HepG2 (cell line): ENCODE data around the gene BCO2. TPM values are rescaled to one million over a fixed set of nuclear protein-coding genes. Genes with fewer than 3 reads are reported as not detected.

Source experiments
- ATAC-seq: fragments of 200-7000 bp; cut with Tn5 transposase; 3 replicates; pipeline ENCODE4 v1.9.1; 2020; ENCODE audit warnings: mild to moderate bottlenecking, moderate library complexity
- BruUV-seq: library from RNA; stranded (reverse); fragments of 400-500 nt; replicated peaks from 2 replicates; lab custom pipeline; 2021; lab: Mats Ljungman, UMichigan
- CTCF ChIA-PET: fragments of 300-600 bp; formaldehyde crosslinking; extraction: SDS; loops from one replicate; lab custom pipeline; 2021; ENCODE audit warnings: low total read pairs, inconsistent platforms, low intra/inter-chr PET ratio; lab: Yijun Ruan, JAX
- POLR2A ChIA-PET: fragments of 350-600 bp; sonication (Branson Sonifier 250); formaldehyde crosslinking; loops from one replicate; lab custom pipeline; 2020; ENCODE audit warnings: antibody characterized with exemption, inconsistent platforms; lab: Yijun Ruan, JAX
- DNase-seq: peaks from one replicate; pipeline ENCODE4 v3.0.0-alpha.2; 2015; ENCODE audit warnings: low spot score
- FAIRE-seq: peaks from 3 replicates; lab custom pipeline; 2011; peaks lifted over from hg19 to GRCh38; lab: Jason Lieb, UNC
- H2AFZ ChIP-seq: one replicate; pipeline ENCODE4 v1.6.1; 2011; ENCODE audit warnings: low read length, inconsistent platforms
- H3K27ac ChIP-seq: fragments of 300-600 bp; 3 replicates; pipeline ENCODE4 v1.8.0; 2011; ENCODE audit warnings: mixed run types, mild to moderate bottlenecking, mixed read lengths, low read length, inconsistent platforms; ENCODE audit not compliant: insufficient read depth; ENCODE audit errors: extremely low read length
- H3K27me3 ChIP-seq, 2 experiments: fragments of 200-600 bp in 1 of 2; 2 replicates in 1 of 2; 3 replicates in 1 of 2; pipeline versions ENCODE4 v1.6.0 to v1.8.0; 2011; ENCODE audit warnings: low read length in 2 of 2, mild to moderate bottlenecking in 2 of 2, moderate library complexity in 2 of 2, inconsistent platforms in 1 of 2; ENCODE audit not compliant: insufficient read depth in 2 of 2, control insufficient read depth in 1 of 2
- H3K36me3 ChIP-seq, 2 experiments: fragments of 200-600 bp in 1 of 2; replicated peaks in 1 of 2; 2 replicates in 1 of 2; 3 replicates in 1 of 2; pipeline versions ENCODE4 v1.5.1 to v1.8.0; 2011; ENCODE audit warnings: low read length in 2 of 2, inconsistent platforms in 1 of 2; ENCODE audit not compliant: insufficient read depth in 2 of 2, control insufficient read depth in 1 of 2
- H3K4me1 ChIP-seq: 2 replicates; pipeline ENCODE4 v1.5.1; 2012; ENCODE audit warnings: low read length, inconsistent platforms; ENCODE audit not compliant: insufficient read depth
- H3K4me2 ChIP-seq: 2 replicates; pipeline ENCODE4 v1.6.0; 2011; ENCODE audit warnings: low read depth, low read length, inconsistent platforms
- H3K4me3 ChIP-seq, 3 experiments: fragments of 200-600 bp in 1 of 3; sonication (generic), shearing (Covaris generic) in 1 of 3; replicated peaks in 1 of 3; 2 replicates each; pipeline ENCODE4 v1.5.1; 2011 to 2016; ENCODE audit warnings: low read length in 3 of 3, inconsistent platforms in 2 of 3, low read depth in 2 of 3, mild to moderate bottlenecking in 2 of 3, control low read depth in 1 of 3, mixed read lengths in 1 of 3; ENCODE audit not compliant: insufficient read depth in 1 of 3
- H3K79me2 ChIP-seq: one replicate; pipeline ENCODE4 v1.6.1; 2011; ENCODE audit warnings: low read length, inconsistent platforms; ENCODE audit not compliant: insufficient read depth
- H3K9ac ChIP-seq: 2 replicates; pipeline ENCODE4 v1.6.0; 2011; ENCODE audit warnings: mild to moderate bottlenecking, low read depth, low read length, inconsistent platforms; ENCODE audit not compliant: insufficient read depth
- H3K9me3 ChIP-seq: 2 replicates; pipeline ENCODE4 v1.5.1; 2012; ENCODE audit warnings: mild to moderate bottlenecking, low read length
- H4K20me1 ChIP-seq: 2 replicates; pipeline ENCODE4 v1.6.0; 2011; ENCODE audit warnings: inconsistent platforms, mild to moderate bottlenecking, low read length, moderate library complexity; ENCODE audit not compliant: insufficient read depth
- NCOA5 ChIP-seq: sonication (generic); formaldehyde crosslinking; IDR thresholded peaks from 2 replicates; pipeline ENCODE4 v1.4.0; 2020; ENCODE audit warnings: missing genetic modification reagents
- SNAPC2 ChIP-seq: sonication (generic); formaldehyde crosslinking; IDR thresholded peaks from 2 replicates; pipeline ENCODE4 v1.8.1; 2022; ENCODE audit warnings: mild to moderate bottlenecking, missing genetic modification reagents
- STAT5B ChIP-seq: sonication (generic); formaldehyde crosslinking; IDR thresholded peaks from 2 replicates; pipeline ENCODE4 v1.4.0; 2020; ENCODE audit warnings: missing genetic modification reagents
- TSC22D2 ChIP-seq: sonication (generic); formaldehyde crosslinking; IDR thresholded peaks from 2 replicates; pipeline ENCODE4 v1.5.1; 2020; ENCODE audit warnings: missing genetic modification reagents, mild to moderate bottlenecking, borderline replicate concordance
- ZFX ChIP-seq: sonication (generic); formaldehyde crosslinking; IDR thresholded peaks from 2 replicates; pipeline ENCODE4 v1.4.0; 2020; ENCODE audit warnings: mild to moderate bottlenecking, low read depth, missing genetic modification reagents, moderate library complexity
- ZNF143 ChIP-seq: sonication (generic); formaldehyde crosslinking; IDR thresholded peaks from 2 replicates; pipeline ENCODE4 v1.4.0; 2020; ENCODE audit warnings: missing genetic modification reagents
- ZNF3 ChIP-seq: IDR thresholded peaks from 2 replicates; pipeline ENCODE4 v1.7.0; 2017; ENCODE audit warnings: inconsistent platforms
- ZNF772 ChIP-seq: sonication (generic); formaldehyde crosslinking; IDR thresholded peaks from 2 replicates; pipeline ENCODE4 v1.5.0; 2020; ENCODE audit warnings: mild to moderate bottlenecking, missing genetic modification reagents
- ZNF879 ChIP-seq: sonication (generic); formaldehyde crosslinking; IDR thresholded peaks from 2 replicates; pipeline ENCODE4 v1.8.1; 2023; ENCODE audit warnings: missing genetic modification reagents
- ZNF891 ChIP-seq: sonication (generic); formaldehyde crosslinking; IDR thresholded peaks from 2 replicates; pipeline ENCODE4 v1.5.0; 2020; ENCODE audit warnings: mild to moderate bottlenecking, missing genetic modification reagents
- WGBS: methylation state at CpG from one replicate; pipeline ENCODE4 v1.1.6; 2017; ENCODE audit warnings: low lambda C conversion rate; 5-methylcytosine and 5-hydroxymethylcytosine counted together
- in situ Hi-C: cut with HindIII; loops from 2 replicates; pipeline ENCODE4 v1.10.0; 2017; ENCODE audit warnings: low pct_unique_long_range_greater_than_20kb; ENCODE audit not compliant: extremely low pct_ligation_motif_present
- intact Hi-C: fragments of 100-400 bp; cut with micrococcal nuclease; formaldehyde crosslinking; loops from one replicate; pipeline ENCODE4 v1.10.0; 2022; ENCODE audit not compliant: unreplicated experiment
- polyA plus RNA-seq, 8 experiments: library from polyadenylated mRNA; depleted of rRNA in 3 of 8; stranded (reverse) in 7 of 8; unstranded in 1 of 8; fragments of >200 nt; fragmentation: Illumina TruSeq in 4 of 8; extraction: Trizol in 4 of 8; gene quantifications; 2 replicates each; pipeline versions ENCODE4 v1.2.1 to v1.2.3, GENCODE V29; 2011 to 2016; ENCODE audit warnings: low read depth in 4 of 8, missing spikeins in 1 of 8, mixed read lengths in 1 of 8; ENCODE audit not compliant: insufficient read depth in 1 of 8
- total RNA-seq, 5 experiments: library from RNA; depleted of rRNA; stranded (reverse); fragments of >200 nt; fragmentation: Illumina TruSeq; extraction: Trizol; gene quantifications; 2 replicates each; pipeline ENCODE4 v1.2.3, GENCODE V29; 2016; ENCODE audit warnings: low read depth in 1 of 5
- TF ChIP-seq, protein P1 (sequence below): IDR thresholded peaks from 2 replicates; pipeline ENCODE4 v1.6.1; 2016; ENCODE audit warnings: mild to moderate bottlenecking
- TF ChIP-seq, protein P2 (sequence below): sonication (generic); formaldehyde crosslinking; IDR thresholded peaks from 2 replicates; pipeline ENCODE4 v1.5.1; 2020; ENCODE audit warnings: mild to moderate bottlenecking, missing genetic modification reagents, moderate library complexity
- TF ChIP-seq, protein P3 (sequence below): sonication (generic); formaldehyde crosslinking; IDR thresholded peaks from 2 replicates; pipeline ENCODE4 v1.5.0; 2020; ENCODE audit warnings: mild to moderate bottlenecking, missing genetic modification reagents, moderate library complexity
- TF ChIP-seq, protein P4 (sequence below): sonication (generic); formaldehyde crosslinking; IDR thresholded peaks from 2 replicates; pipeline ENCODE4 v1.4.0; 2020; ENCODE audit warnings: mild to moderate bottlenecking, missing genetic modification reagents

Gene BCO2
- total and polyA plus RNA-seq, 2 of the 13 experiments (the other 11 are each of a cell fraction or from before 2014, with no cell fraction given), result 0.38 to 0.58 TPM

DNA sequence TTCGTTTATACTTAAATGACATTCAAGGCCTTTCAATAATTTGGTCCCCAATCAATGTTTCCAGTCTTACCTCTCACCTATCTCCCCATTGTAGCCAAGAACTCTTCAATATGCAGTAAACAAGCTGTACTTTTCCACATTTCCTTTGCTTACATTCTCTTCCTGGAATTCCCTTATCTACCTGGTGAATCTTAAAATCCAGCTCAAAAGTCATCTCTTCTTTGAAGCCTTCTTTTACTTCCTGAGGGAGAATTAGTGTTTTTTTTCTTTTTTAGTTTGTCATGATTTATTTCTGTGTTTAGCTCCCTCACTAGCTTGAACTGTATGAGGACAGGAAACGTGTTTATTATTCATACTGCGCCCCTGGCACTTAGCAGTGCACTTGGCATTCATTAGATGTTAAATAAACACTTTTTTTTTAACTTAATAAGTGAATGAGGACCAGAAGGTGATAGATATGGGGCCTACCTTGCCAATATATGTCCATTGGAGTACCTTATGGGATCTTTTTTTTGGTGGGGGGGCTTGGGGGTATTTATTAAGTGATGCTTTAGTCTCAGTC is 46.0 kb downstream of the BCO2 start (continued):
- TF ChIP-seq, protein P1, sequence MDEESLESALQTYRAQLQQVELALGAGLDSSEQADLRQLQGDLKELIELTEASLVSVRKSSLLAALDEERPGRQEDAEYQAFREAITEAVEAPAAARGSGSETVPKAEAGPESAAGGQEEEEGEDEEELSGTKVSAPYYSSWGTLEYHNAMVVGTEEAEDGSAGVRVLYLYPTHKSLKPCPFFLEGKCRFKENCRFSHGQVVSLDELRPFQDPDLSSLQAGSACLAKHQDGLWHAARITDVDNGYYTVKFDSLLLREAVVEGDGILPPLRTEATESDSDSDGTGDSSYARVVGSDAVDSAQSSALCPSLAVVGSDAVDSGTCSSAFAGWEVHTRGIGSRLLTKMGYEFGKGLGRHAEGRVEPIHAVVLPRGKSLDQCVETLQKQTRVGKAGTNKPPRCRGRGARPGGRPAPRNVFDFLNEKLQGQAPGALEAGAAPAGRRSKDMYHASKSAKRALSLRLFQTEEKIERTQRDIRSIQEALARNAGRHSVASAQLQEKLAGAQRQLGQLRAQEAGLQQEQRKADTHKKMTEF (CRISPR knock-in tag), result 0 out of 2 replicates have a peak, but pooled peaks have one; percentile 28

DNA sequence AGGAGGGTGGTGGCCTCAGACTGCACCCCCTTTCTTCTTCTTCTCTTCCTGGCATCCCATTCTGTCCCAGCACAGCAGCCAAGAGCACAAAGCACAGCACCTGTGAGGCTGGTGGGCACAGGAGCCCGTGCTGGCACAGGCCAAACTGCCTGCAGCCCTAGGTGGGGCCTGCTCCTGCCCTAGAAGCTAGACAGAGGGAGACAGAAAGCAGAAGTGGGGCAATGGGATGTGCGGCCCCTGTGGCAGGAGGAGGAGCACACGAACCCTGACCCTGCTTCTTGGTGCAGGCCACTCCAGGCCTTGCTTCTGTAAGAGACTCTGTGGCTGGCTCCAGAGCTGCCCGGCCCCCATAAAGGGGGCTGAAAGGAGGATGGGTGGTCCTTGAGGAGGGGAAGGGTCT is 47.0 kb downstream of the BCO2 start:
- Histone ChIP-seq H3K4me1 (peaks cover 50% of the 10 kb centered on the region), H4K20me1 (no peaks in the 10 kb centered on the region), H3K27ac (no peak overlapping the region), H3K27me3 (no peaks in the 10 kb centered on the region; a peak in 1 of 5 replicates), H3K9me3 (no peaks in the 10 kb centered on the region), H2AFZ (no peak overlapping the region), H3K4me2 (peak overlapping the region; percentile 55), H3K36me3 (no peaks in the 10 kb centered on the region), H3K9ac (peak overlapping the region; percentile 10; the same call in 1 of the 2 replicates), H3K79me2 (peaks cover 8% of the 10 kb centered on the region), H3K4me3 (peak overlapping the region in 1 of 3 experiments; percentile 24; a peak in 1 of 6 replicates)
- 9% methylated on average over 4 of the region's 4 CpGs for WGBS
- ChIA-PET POLR2A (no interaction called here), CTCF (interaction anchor here (6.4 kb wide), 1 partner anchor 58 kb away, joined by 128 read pairs; no protein-coding TSS in a partner anchor)
- DNase-seq (no peak), FAIRE-seq (no peak), ATAC-seq (no peak)
- in situ Hi-C loops (loop anchor here (5.0 to 10.0 kb wide), 2 partner anchors 60 to 232 kb away; no protein-coding TSS in a partner anchor), intact Hi-C loops (loop anchor here (10.0 kb wide), 1 partner anchor 572 kb away; no protein-coding TSS in a partner anchor)
- BruUV-seq, result no TSS peak
- TF ChIP-seq ZFX (CRISPR knock-in tag) (peak; percentile 43; the same call in 1 of the 2 replicates), ZNF143 (no peak), NCOA5 (CRISPR knock-in tag) (no peak), STAT5B (CRISPR knock-in tag) (no peak), ZNF879 (no peak), ZNF772 (CRISPR knock-in tag) (no peak), SNAPC2 (CRISPR knock-in tag) (no peak), TSC22D2 (CRISPR knock-in tag) (no peak), ZNF891 (peak; percentile 22; the same call in 1 of the 2 replicates), ZNF3 (CRISPR knock-in tag) (no peak)
- TF ChIP-seq, protein P2, sequence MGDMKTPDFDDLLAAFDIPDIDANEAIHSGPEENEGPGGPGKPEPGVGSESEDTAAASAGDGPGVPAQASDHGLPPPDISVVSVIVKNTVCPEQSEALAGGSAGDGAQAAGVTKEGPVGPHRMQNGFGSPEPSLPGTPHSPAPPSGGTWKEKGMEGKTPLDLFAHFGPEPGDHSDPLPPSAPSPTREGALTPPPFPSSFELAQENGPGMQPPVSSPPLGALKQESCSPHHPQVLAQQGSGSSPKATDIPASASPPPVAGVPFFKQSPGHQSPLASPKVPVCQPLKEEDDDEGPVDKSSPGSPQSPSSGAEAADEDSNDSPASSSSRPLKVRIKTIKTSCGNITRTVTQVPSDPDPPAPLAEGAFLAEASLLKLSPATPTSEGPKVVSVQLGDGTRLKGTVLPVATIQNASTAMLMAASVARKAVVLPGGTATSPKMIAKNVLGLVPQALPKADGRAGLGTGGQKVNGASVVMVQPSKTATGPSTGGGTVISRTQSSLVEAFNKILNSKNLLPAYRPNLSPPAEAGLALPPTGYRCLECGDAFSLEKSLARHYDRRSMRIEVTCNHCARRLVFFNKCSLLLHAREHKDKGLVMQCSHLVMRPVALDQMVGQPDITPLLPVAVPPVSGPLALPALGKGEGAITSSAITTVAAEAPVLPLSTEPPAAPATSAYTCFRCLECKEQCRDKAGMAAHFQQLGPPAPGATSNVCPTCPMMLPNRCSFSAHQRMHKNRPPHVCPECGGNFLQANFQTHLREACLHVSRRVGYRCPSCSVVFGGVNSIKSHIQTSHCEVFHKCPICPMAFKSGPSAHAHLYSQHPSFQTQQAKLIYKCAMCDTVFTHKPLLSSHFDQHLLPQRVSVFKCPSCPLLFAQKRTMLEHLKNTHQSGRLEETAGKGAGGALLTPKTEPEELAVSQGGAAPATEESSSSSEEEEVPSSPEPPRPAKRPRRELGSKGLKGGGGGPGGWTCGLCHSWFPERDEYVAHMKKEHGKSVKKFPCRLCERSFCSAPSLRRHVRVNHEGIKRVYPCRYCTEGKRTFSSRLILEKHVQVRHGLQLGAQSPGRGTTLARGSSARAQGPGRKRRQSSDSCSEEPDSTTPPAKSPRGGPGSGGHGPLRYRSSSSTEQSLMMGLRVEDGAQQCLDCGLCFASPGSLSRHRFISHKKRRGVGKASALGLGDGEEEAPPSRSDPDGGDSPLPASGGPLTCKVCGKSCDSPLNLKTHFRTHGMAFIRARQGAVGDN, result peak; percentile 43
- TF ChIP-seq, protein P3, sequence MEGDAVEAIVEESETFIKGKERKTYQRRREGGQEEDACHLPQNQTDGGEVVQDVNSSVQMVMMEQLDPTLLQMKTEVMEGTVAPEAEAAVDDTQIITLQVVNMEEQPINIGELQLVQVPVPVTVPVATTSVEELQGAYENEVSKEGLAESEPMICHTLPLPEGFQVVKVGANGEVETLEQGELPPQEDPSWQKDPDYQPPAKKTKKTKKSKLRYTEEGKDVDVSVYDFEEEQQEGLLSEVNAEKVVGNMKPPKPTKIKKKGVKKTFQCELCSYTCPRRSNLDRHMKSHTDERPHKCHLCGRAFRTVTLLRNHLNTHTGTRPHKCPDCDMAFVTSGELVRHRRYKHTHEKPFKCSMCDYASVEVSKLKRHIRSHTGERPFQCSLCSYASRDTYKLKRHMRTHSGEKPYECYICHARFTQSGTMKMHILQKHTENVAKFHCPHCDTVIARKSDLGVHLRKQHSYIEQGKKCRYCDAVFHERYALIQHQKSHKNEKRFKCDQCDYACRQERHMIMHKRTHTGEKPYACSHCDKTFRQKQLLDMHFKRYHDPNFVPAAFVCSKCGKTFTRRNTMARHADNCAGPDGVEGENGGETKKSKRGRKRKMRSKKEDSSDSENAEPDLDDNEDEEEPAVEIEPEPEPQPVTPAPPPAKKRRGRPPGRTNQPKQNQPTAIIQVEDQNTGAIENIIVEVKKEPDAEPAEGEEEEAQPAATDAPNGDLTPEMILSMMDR, result 0 out of 2 replicates have a peak, but pooled peaks have one; percentile 16
- TF ChIP-seq, protein P4, sequence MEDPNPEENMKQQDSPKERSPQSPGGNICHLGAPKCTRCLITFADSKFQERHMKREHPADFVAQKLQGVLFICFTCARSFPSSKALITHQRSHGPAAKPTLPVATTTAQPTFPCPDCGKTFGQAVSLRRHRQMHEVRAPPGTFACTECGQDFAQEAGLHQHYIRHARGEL, result peak; percentile 74; the same call in 1 of the 2 replicates
